Cardiac muscle cell (in vitro differentiated cells and primary cell): ENCODE data around the gene ELAC2. TPM values are rescaled to one million over a fixed set of nuclear protein-coding genes. Genes with fewer than 3 reads are reported as not detected.

Source experiments
- DNase-seq, 2 donors: peaks; one replicate each; pipeline versions ENCODE4 v3.0.0 to v3.0.0-alpha.2; 2010 to 2017; ENCODE audit warnings: low read depth in 1 of 2, low spot score in 1 of 2
- H3K27ac ChIP-seq: fragments of 200-600 bp; sonication (generic); 2 replicates; pipeline ENCODE4 v1.5.1; 2016
- H3K27me3 ChIP-seq: fragments of 200-600 bp; sonication (generic); 2 replicates; pipeline ENCODE4 v1.6.0; 2016; ENCODE audit warnings: control low read depth
- H3K36me3 ChIP-seq: fragments of 200-600 bp; sonication (generic); 2 replicates; pipeline ENCODE4 v1.5.1; 2016; ENCODE audit warnings: control low read depth
- H3K4me1 ChIP-seq: fragments of 200-600 bp; sonication (generic); 2 replicates; pipeline ENCODE4 v1.8.1; 2017; ENCODE audit warnings: low read depth, mild to moderate bottlenecking, mixed run types
- H3K4me3 ChIP-seq: fragments of 200-600 bp; sonication (generic); 2 replicates; pipeline ENCODE4 v1.5.1; 2016; ENCODE audit warnings: mild to moderate bottlenecking
- H3K9me3 ChIP-seq: fragments of 200-600 bp; sonication (generic); 2 replicates; pipeline ENCODE4 v1.5.1; 2017; ENCODE audit warnings: low read depth, mild to moderate bottlenecking, control low read depth
- polyA plus RNA-seq: library from polyadenylated mRNA; unstranded; fragments of >200 nt; fragmentation: Nextera tagmentation; extraction: Ambion mirVana; gene quantifications from 2 replicates; pipeline ENCODE4 v1.2.1, GENCODE V29; 2016
- total RNA-seq: library from RNA; depleted of rRNA; stranded (reverse); fragments of >200 nt; gene quantifications from 2 replicates; pipeline ENCODE4 v1.2.3, GENCODE V29; 2016
- TF ChIP-seq, protein P1 (sequence below): IDR thresholded peaks from 2 replicates; pipeline ENCODE4 v1.5.1; 2012; ENCODE audit warnings: low read depth, mild to moderate bottlenecking, low read length

The ELAC2 gene
- total and polyA plus RNA-seq, 2 experiments from 2014 or later = 90.4 to 152 TPM

DNA sequence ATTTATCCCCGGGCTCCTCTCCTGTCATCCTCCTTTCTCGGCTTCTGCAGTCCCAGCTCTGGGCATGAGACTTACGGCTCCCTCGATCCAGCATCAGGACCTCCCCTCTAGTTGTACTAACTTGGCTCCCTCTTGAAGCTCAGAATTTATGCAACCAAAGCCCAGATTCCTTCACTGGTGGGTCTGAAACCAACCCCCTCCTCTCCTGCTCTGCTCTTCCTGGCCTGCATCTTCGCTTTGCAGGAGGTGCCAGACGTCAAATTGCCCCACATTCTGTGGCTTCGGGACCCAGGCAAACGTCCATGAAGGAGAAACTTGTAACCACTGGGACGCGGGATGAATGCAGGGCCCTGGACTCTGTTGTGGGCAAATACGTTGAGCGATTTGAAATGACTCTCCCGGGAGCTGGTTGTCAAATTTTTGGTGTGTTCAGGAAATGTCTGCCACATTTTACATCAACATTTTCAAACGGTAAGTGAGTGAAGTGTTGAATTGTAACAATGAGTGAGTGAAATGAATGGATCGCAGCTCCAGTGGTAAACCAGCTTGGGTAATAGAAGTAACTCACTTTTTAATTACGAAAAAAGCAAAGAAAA is 29.3 kb upstream of the ELAC2 start:
- no peaks in the 10 kb centered on the region for H3K36me3 ChIP-seq
- no peaks in the 10 kb centered on the region for H3K4me1 ChIP-seq
- no peak overlapping the region for H3K4me3 ChIP-seq
- no peak overlapping the region for H3K27ac ChIP-seq
- no peak for DNase-seq
- no peaks in the 10 kb centered on the region for H3K9me3 ChIP-seq
- H3K27me3 ChIP-seq = no peaks in the 10 kb centered on the region
- TF ChIP-seq, protein P1, sequence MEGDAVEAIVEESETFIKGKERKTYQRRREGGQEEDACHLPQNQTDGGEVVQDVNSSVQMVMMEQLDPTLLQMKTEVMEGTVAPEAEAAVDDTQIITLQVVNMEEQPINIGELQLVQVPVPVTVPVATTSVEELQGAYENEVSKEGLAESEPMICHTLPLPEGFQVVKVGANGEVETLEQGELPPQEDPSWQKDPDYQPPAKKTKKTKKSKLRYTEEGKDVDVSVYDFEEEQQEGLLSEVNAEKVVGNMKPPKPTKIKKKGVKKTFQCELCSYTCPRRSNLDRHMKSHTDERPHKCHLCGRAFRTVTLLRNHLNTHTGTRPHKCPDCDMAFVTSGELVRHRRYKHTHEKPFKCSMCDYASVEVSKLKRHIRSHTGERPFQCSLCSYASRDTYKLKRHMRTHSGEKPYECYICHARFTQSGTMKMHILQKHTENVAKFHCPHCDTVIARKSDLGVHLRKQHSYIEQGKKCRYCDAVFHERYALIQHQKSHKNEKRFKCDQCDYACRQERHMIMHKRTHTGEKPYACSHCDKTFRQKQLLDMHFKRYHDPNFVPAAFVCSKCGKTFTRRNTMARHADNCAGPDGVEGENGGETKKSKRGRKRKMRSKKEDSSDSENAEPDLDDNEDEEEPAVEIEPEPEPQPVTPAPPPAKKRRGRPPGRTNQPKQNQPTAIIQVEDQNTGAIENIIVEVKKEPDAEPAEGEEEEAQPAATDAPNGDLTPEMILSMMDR = no peak

- TF ChIP-seq, protein P1 = no peak
- no peak for DNase-seq
Measured at GRCh38 chr17:13046361-13046760, 28.5 kb upstream of the ELAC2 start.

DNA sequence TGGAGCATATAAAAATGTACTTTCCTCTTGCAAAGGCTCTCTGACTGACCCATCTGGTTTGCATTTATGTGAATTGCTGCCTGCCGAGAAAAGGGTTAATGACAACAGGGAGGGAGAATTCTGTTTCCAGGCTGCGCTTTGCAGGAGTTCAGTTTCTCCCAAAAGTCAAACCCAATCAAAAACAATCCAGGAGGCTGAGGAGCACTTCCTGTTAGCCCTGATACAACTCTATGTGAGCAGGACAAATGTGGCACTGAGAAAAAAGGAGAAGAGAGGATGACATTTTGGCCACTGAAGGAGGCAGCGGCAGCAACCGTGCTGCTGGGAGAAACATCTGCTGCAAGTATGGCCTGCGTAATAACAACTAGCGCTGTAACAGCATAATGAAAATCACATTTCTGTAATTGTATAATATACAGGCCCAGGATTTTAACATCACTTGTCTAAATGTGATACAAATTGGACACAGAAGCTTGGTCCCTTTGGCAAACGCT is 26.8 kb upstream of the ELAC2 start:
- H3K4me3 ChIP-seq = no peak overlapping the region
- DNase-seq = no peak
- no peaks in the 10 kb centered on the region for H3K4me1 ChIP-seq
- no peak overlapping the region for H3K27ac ChIP-seq
- TF ChIP-seq, protein P1 = no peak
- no peaks in the 10 kb centered on the region for H3K27me3 ChIP-seq
- H3K9me3 ChIP-seq = no peaks in the 10 kb centered on the region
- no peaks in the 10 kb centered on the region for H3K36me3 ChIP-seq

More at GRCh38 chr17:13046361-13046760, 28.5 kb upstream of the ELAC2 start:
- no peaks in the 10 kb centered on the region for H3K36me3 ChIP-seq
- H3K9me3 ChIP-seq = no peaks in the 10 kb centered on the region
- H3K27me3 ChIP-seq = no peaks in the 10 kb centered on the region
- H3K4me3 ChIP-seq = no peak overlapping the region
- no peak overlapping the region for H3K27ac ChIP-seq
- no peaks in the 10 kb centered on the region for H3K4me1 ChIP-seq

- H3K4me1 ChIP-seq = no peaks in the 10 kb centered on the region
- DNase-seq = no peak
Measured at GRCh38 chr17:13038931-13039665, 21.3 kb upstream of the ELAC2 start.

DNA sequence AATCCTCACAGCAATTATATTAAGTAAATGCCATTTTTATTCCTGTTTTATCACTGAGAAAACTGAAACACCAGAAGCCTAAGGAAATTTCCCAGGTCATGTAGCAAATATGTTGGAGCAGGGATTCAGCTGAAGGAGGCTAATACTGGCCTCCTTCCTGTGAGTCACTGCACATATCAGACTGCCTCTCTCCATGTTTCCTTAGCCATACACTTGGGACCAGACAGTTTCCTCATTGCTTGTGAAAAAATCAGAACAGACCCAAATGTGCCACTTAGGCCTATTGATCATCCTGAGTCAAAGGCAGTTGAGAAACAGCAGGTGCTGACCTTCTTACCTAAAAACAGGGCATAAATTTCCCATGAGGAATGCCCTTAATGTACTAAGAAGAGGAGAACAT is 18.9 kb upstream of the ELAC2 start:
- Histone ChIP-seq H3K27ac (no peak overlapping the region), H3K9me3 (no peaks in the 10 kb centered on the region)

More at GRCh38 chr17:13038931-13039665, 21.3 kb upstream of the ELAC2 start:
- Histone ChIP-seq H3K36me3 (no peaks in the 10 kb centered on the region), H3K27ac (no peak overlapping the region), H3K27me3 (no peaks in the 10 kb centered on the region), H3K9me3 (no peaks in the 10 kb centered on the region), H3K4me3 (no peak overlapping the region)
- TF ChIP-seq, protein P1 = no peak

More for the DNA sequence above, 18.9 kb upstream of the ELAC2 start:
- Histone ChIP-seq H3K36me3 (no peaks in the 10 kb centered on the region), H3K4me1 (no peaks in the 10 kb centered on the region), H3K4me3 (no peak overlapping the region), H3K27me3 (no peaks in the 10 kb centered on the region)
- peak in 1 of 2 donors; percentile 13 for DNase-seq
- TF ChIP-seq, protein P1 = no peak
